GM18508 (cell line): Measurements from ENCODE around the gene DYNLT2.
"Not testable (repeated sequence)": the region's sequence is repeated elsewhere in the genome, so short reads cannot be mapped to it uniquely, and the experiment has no call there.

Experiments used
- ATAC-seq: cut with Tn5 transposase; IDR thresholded peaks from one replicate; pipeline ENCODE4 v1.9.1; 2021; ENCODE audit warnings: moderate number of reproducible peaks; ENCODE audit not compliant: insufficient read depth, unreplicated experiment

DYNLT2 gene

GRCh38 chr6:169701954-169702839 lies 49.2 kb downstream of the DYNLT2 start, which contains the start of the genes C6orf120 and WDR27:
C6orf120 (plus strand) TSS chr6:169702126; CDS start chr6:169702460, 334 bp downstream.
WDR27 (minus strand) TSS chr6:169702029; CDS start chr6:169689005, 13,024 bp downstream.
- peak; percentile 86 for ATAC-seq

GRCh38 chr6:169701311-169701953 lies 49.9 kb downstream of the DYNLT2 start:
- ATAC-seq: no peak

DNA sequence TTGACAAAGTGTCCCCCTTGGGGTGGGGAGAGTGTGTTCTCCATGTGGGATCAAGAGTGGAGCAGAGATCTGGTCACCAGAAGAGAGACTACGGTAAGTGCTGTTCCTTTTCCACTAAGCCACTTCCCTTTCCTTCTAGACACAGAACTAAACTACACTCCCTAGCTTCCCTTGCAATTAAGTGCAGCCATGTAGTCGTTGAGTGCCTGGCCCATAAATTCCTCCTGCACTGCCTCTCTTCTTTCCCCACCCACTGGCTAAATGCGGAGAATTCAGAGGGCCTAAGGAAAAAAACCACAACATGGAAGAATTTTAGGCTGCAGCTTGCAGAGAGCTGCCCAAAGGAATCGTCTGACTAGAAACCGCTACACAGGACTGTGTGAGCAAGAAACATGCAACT lies 51.1 kb downstream of the DYNLT2 start:
- no peak for ATAC-seq

DNA sequence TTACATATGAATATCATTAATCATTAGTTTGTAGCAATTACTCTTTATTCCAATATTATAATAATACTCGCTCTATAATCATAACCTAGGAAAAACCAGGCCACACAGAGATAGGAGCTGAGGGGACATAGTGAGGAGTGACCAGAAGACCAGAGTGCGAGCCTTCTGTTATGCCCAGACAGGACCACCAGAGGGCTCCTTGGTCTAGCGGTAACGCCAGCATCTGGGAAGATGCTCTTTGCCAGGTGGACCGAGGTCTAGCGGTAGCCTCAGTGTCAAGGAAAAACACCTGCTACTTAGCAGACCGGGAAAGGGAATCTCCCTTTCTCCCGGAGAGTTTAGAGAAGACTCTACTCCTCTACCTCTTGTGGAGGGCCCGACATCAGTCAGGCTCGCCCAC lies 54.3 kb downstream of the DYNLT2 start:
- not testable (repeated sequence) for ATAC-seq

DNA sequence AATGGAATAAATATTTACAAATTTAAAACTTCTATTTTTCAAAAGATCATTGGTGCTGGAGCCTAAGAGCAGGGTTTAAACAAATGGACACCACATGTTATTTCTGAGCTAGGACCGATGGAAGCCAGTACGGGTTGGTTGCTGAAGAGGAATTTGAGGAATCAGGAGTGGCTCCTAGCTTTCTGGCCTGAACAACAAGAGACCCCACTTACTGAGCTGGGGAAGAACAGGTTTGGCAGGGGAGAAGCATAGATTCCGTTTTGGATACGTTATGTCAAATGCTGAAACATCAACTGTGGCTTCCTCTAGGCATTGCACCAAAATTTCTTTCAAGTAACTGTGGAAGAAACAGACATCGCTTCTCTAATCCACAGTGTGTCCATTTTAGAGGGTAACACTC lies 56.2 kb downstream of the DYNLT2 start:
- no peak for ATAC-seq

DNA sequence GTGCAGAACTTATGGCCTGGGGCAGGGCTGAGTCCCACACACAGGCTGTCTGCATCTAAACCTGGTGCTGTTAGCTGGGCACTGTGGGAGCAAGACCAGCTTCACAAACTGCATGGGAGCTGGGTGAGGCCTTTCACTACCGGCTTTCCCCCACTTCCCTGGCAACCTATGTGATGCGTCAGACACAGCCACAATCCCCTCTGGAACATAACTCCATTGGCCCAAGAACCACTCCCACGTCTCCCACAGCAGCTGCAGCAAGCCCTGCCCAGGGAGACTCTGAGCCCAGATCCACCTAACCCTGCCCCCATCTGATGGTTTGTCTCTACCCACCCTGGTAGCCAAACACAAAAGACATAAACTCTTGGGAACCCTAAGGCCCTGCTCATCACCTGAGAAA lies 58.9 kb downstream of the DYNLT2 start:
- ATAC-seq: no peak

DNA sequence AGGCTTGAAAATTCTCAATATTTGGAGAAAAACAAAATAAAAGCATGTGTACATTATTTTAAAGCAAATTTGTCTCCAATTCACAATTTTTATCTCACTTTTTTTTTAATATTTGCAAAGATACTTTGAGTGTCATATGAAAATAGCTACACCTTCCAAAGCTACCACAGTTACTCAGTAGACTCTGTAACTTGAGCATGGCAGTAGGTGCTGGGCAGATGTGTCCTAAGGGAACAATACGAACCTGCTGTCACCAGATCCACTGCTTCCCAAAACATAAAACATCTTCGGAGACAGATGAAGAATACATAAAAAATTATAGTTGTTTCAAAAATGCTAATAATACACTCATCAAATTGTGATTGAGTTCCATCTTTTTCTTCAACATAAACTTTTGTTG lies 60.1 kb downstream of the DYNLT2 start:
- ATAC-seq: no peak
